Testis (tissue), 2 donors: ENCODE data around the gene C2orf42.
"Not testable (repeated sequence)": the region's sequence is repeated elsewhere in the genome, so short reads cannot be mapped to it uniquely, and the experiment has no call there.

ENCODE experiments used
- POLR2A ChIP-seq: fragments of 450-650 bp; IDR thresholded peaks from one replicate; pipeline ENCODE4 v1.6.1; 2017; ENCODE audit warnings: antibody characterized with exemption, mild to moderate bottlenecking, moderate library complexity
- TF ChIP-seq, protein P1 (sequence below), 3 experiments: fragments of 450-650 bp in 2 of 3; fragments of 200-600 bp in 1 of 3; sonication (generic) in 1 of 3; IDR thresholded peaks; one replicate each; pipeline ENCODE4 v1.5.1; 2016 to 2019; ENCODE audit warnings: antibody characterized with exemption in 3 of 3, mild to moderate bottlenecking in 2 of 3, moderate library complexity in 1 of 3

DNA sequence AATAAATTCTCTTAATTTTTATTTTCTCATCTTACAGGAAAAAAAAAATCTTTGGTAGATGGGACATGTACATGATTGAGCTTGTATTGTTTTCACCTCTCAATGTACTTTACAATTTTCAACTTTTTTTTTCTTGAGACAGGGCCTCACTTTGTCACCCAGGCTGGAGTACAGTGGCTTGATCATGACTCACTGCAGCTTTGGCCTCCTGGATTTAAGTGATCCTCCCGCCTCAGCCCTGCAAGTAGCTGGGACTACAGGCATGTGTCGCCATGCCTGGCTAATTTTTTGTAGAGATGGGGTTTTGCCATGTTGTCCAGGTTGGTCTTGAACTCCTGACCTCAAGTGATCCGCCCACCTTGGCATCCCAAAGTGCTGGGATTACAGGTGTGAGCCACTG is 32.5 kb upstream of the C2orf42 start:
- TF ChIP-seq, protein P1, sequence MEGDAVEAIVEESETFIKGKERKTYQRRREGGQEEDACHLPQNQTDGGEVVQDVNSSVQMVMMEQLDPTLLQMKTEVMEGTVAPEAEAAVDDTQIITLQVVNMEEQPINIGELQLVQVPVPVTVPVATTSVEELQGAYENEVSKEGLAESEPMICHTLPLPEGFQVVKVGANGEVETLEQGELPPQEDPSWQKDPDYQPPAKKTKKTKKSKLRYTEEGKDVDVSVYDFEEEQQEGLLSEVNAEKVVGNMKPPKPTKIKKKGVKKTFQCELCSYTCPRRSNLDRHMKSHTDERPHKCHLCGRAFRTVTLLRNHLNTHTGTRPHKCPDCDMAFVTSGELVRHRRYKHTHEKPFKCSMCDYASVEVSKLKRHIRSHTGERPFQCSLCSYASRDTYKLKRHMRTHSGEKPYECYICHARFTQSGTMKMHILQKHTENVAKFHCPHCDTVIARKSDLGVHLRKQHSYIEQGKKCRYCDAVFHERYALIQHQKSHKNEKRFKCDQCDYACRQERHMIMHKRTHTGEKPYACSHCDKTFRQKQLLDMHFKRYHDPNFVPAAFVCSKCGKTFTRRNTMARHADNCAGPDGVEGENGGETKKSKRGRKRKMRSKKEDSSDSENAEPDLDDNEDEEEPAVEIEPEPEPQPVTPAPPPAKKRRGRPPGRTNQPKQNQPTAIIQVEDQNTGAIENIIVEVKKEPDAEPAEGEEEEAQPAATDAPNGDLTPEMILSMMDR (IDR thresholded peaks at IDR 0.05), result not testable (repeated sequence)
- TF ChIP-seq POLR2A, result not testable (repeated sequence)
